HG03108 (cell line): ENCODE measurements around the gene FEZF1.
"Not testable (repeated sequence)": the region's sequence is repeated elsewhere in the genome, so short reads cannot be mapped to it uniquely, and the experiment has no call there.

ENCODE experiments used
- ATAC-seq: cut with Tn5 transposase; IDR thresholded peaks from one replicate; pipeline ENCODE4 v1.9.1; 2021; ENCODE audit warnings: moderate library complexity; ENCODE audit not compliant: unreplicated experiment

FEZF1 gene

DNA sequence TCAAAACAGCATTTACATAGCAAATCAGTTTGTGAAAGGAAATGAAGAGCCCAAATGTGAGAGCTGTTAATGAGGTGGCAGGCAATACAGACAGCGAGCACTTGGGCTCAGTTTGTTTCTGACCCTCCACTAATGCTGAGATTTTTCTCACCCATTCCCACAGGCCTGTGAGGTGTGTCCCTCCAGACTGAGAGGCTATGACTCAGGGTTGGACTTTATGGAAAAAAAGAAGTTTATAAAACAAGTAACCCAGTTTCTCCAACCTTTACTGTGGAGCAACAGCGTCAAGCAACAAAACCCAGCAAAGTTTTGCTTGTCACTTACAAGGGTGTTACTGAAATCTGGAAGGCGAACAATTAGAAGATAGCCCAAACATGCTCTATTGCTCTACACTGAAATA lies 4.9 kb upstream of the FEZF1 start:
- no peak for ATAC-seq

DNA sequence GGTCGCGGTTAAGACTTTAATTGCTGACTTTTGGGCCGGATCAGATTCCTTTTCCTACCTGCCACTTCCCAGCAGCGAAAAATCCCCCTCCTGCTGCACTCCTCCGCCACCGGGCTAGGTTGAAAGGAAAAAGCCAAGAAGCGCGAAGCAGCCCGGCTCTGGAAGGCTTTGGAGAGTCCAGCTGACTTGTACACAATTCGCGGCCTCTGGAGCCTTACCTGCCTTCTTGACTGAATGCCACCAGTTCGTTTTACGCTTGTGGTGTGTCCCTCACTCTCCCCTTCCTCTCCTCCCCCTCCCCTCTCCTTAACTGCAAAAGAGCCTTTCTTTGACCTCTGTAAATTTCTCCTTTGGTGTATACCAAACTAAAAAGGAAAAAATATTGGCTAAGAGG lies 2.7 kb upstream of the FEZF1 start:
- no peak for ATAC-seq

DNA sequence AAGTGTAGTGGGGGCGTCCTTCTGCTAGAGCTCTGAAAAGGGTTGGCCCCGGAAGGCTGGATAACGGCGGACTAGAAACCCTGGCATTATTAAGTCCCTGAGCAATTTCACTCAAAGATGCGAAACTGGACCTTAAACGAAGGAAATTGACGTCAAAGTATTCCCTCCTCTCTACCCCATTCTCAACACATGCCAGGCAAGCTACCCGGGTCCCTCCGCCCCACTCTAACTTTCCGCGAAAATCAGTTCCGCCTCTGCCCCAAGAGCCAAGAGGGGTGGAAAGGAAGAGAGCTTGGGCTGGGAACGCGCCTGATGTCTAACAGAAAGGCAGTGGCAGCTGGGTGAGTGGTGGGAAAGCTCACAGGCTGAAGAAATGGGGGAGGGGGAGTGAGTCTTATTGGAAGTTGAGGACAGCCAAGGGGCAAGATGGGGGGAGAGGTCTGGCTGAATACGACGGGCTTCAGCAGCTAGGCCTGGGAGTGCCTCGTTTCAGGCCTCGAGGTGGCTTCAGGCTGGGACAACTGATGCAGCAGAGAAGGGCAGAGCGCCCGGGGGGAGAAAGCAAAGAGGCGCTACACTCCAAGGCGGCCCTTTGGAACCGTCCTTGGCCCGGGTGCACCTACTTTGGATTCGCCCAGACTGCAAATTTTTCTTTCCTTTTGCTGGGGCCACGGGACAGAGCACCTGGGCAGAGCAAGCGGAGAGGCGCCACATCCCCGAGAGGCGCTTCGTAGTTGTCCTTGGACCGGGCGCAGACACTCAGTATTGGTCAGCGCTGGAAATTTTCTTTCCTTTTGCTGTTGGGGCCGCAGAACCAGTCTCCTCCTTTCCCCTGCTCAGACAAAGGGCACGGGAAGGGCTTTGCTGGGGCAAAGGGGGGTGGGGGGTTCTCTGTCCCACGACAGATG lies 2.0 kb upstream of the FEZF1 start:
- no peak for ATAC-seq

DNA sequence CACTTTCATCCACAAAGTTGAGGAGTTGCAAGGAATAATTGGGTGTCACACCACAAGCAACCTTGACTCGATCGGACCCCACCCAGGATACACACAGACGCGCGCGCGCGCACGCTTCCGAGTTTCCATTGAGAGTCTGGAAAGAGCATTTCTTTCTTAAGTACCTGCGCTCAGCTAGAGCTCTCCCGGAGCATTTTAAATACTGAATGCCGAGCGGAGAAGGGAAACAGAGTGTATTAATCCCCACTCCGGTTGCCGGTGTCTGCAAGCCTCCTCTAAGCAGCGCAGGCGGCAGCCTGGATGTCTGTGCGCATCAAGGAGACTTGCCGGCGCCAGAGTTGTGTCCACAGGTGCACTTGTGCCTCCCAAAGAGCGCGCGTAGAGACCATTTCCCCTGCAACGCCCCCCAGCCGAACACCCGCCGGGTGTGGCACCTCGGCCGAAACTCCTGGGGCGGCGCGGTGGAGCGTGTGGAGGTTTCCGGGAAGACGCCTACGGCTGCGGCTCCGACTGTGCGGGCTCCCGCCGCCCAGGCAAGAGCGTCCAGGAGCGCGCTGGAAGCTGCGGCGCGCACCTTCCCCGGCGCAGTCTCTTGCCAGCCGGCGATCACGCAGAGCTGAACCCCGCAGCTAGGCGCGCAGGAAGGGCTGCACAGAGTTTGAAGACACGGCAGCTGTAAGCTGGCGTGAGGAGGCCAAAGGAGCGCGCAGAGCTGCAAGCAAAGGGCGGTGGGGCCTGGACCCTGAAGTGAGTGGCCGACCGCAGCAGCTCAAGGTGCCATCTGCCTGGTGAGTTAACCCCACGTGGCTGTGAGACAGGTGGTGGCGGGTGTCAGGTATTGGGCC lies 1.1 kb upstream of the FEZF1 start:
- ATAC-seq: no peak

DNA sequence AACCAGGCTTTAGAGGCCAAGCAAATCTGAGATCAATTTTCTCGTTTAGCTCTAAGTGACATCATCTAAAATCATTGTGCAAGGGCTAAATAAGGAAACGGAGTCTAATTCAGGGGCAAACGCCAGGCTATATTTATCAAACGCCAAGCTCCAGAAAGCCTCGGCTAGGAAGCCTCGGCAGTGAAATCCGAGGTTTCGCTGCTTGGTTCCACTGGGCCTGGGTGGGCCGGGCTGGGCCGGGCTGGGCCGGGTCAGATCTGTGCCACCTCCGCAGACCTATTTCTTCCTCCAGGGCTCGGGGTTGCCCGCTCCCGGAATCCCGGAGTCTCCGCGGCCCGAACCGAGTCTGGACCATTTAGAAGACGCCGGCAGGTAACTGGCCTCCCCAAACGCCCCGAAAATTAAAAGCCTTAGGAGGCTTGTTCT lies 459 bp upstream of the FEZF1 start:
- no peak for ATAC-seq

DNA sequence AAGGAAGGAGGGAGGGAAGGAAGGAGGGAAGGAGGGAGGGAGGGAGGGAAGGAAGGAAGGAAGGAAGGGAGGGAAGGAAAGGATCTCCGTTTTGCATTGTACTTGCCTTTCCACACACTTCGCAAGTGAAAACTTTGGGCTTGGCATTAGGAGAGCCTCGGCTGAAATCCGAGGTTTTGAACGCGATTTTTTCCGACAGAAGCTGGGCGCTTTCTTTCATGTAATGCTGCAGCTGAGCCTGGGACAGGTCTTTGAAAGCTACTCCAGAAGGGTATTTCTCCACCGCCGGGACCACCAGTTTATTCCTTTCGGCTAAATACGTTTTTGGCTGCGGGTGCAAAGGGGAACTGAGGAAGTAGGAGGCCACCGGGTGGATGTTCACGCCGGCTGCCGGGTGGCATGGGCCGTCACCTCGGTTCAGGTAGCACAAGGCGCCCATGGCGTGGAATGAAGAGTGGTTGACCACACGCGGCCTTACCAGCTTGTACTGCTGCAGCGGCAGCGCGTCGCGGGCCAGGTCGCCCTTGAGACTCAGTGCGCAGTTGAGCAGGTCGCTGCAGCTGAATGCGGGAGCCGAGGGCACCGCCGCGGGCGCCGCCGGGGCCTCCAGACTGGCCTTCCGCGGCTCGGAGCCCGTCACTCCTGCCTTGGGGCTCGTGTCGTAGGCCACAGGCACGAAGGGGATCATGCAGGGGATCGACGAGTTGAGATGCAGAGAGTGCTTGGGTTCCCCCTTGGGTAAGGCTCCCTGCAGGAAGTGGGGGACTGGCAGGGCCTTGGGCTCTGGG lies 825 bp downstream of the FEZF1 start:
- no peak for ATAC-seq

DNA sequence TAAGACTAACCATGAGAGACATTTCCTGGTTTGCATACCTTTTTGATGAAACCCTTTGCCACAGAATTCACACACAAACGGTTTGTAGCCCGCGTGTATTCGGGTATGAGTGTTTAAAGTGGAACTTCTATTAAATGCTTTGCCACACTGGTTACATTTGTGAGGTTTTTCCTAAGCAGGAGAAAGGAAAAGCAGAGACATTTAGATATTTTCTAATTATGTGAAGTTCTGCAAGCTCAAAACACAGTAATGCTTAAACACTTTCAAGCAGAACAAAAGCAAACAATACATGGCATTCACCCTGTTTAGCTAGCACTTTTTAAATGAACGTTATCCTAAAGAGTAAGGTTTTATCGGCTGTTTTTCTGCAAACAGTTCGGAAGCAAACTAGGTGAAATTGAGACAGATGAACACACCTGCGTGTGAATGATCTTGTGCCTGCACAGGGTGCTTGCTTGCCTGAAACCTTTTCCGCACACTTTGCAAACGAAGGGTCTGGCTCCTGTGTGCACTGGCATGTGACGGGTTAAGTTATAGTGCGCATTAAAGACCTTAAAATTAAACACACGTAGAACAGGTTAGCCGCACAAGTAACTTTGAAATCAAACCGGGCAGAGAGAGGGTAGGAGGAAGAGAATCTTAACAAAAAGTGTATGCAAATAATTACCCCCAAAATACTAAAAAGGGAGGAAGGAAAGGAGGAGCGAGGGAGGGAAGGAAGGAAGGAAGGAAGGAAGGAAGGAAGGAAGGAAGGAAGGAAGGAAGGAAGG lies 1.6 kb downstream of the FEZF1 start:
- no peak for ATAC-seq

DNA sequence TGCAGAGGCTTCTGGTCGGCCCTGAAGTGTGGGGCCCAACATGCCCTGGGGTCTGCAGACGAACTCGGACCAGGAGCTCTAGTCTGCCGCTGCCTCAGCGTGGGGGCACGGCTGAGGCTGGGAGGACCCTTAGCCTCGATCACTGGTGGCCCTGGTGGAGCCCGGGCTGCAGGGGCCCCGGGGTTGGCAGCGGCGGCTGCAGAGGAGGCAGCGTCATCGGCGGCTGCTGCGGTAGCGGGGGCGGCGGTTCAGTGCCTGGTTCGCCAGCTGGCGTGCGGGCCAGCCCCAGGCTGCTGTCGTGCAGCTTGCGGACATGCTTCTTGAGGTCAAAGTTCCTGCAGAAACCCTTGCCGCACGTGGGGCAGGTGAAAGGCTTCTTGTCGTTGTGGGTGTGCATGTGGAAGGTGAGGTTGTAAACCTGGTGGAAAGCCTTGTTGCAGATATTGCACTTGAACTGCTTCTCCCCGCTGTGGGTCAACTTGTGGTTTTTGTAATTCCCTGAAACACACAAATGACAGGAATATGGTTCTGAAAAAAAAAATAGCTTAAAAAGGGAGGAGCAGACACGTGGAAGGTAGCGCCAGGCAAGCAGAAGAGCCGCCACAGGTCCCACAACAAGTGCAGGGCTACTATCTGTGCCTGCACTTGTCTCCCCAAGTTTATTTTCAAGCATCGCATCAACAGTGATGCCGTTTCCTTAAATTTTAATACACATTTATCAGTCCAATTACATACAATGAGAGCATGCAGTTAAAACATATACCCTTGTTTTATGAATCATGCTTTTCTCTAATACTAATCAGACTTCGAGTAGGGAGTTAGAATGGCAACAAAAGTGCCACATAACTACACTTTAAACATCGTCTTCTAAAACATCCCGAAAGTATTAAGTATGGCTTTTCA lies 2.4 kb downstream of the FEZF1 start:
- ATAC-seq: no peak

DNA sequence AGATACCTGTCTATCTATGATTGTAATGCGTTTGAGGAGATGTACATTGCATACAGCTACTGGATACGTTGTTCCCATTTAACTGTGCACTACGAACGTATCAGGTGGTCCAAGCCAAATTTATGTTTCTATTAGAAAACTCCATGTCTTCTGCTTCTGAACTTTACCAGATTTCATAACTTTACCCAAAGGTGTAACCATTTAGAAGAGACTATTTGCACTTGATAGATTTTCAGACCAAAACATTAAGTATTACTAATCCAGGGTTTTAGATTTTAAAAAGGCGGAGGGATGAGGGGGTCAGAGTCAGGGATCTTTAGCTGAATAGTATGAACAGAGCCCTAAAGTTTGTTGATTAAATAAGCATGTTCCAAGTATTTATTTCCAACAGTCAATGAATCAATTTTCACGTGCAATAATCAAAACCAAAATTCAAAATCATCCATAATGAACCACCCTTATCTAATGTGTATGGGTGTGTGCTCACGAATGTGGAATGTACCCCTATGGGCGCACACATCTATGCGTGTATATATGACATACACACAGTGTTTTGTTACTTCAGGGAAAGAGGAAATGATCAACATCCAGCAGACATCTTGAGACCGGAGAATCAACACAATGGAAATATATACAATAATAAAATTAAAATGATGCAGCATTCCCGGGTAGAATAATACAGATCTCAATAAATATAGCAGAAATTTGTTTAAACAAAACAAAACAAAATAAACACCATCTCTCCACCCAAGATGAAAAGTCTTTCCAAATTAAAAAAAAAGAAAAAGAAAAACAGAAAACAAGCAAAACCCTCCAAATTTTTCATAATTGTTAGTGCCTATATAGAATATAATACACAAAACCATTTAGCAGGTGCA lies 3.4 kb downstream of the FEZF1 start:
- ATAC-seq: no peak

DNA sequence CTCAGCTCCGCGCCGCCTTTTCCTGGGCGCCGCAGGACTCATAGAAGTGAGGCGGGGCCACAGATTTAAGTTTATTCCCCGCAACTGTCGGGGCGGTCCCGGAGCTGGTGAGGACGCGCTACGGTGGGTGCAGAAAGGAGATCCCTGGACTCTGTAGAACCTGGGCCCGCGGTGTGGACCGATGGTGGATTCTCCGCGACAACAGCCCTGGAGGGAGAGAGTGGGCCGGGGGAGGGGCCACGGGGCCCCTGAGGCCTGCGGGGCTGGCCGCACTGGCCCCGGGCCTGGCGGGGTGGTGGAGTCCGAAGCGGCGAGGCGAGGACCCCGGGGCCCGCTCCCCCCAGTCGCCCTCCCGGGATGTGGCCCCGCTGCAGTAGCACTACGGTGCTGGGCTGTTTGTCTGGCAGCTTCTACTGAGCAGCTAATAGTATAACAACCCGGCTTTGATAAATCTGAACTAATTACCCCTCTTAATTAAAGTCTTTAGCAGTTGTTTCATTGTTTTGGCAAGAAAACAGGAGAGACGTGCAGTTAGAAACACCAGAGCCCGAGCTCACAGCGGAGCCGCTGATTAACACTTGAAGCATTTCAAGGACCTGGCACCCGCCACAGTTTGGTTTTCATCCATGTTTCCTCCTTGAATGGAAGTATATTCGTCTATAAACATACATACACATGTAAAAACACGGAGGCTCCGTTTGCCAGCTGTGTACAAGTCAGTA lies 4.2 kb downstream of the FEZF1 start:
- ATAC-seq: no peak

DNA sequence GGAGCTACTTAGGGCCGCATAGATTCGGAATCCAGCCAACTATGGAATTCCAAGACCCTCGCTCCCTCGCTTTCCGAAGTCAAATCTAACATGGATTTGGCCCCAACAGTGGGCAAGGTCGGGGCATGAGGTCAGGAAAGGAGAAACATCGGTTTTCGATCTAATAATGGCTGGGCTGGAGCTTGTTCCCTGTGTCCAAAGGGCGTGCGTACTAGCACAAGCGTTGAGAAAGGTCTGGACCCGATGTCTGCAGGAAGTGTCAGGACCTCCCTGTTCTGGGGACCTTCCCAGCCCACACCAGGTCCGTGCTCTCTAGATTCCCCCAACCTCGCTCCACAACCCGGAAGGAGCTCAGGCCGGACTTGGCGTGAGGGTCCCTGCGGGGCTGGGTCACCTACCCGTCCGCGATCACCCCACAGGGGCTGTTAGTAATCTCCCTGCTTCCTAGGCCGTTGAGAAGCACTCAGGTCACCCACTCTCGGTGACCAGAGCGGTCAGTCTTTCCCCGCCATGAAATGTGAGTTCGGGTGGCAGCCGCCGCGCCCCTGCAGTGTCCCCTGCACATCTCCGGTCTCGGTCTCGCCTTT lies 4.8 kb downstream of the FEZF1 start:
- no peak for ATAC-seq

DNA sequence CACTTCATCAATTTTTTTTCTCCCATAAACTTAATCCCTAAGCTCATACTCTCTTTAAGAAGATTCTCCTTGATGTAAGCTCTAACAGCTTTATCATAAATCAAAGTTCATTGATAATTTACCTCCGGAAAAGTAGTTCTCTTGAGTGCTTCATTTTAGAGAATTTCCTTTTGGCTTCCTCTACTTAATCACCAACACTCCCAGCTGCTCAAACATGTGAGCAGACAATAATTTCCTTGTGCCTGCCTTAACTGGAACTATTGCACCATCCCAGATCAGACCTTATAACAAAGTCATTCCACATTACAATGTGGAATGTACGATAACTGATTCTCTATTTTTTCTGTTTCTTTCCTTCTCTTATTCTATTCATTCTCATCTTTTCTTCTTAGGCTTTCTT lies 5.9 kb downstream of the FEZF1 start:
- no peak for ATAC-seq

DNA sequence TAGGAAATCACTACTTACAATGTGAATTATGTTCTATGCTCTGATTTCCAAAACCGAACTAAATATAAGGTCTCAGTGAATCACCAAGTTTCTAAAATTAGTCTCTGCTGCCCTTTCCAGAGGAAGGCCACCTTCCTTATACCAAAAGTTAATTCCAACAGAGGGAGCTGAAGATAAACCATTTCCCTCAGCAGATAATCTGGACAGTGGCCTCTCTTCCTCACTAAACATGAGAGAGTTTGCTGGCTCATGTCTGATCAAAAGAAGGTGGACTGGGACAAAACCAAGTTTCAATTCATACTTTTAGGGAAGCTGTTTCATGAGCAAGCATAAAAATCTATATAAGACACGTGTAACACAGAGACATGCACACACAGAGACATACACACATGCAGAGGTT lies 6.4 kb downstream of the FEZF1 start:
- no peak for ATAC-seq

DNA sequence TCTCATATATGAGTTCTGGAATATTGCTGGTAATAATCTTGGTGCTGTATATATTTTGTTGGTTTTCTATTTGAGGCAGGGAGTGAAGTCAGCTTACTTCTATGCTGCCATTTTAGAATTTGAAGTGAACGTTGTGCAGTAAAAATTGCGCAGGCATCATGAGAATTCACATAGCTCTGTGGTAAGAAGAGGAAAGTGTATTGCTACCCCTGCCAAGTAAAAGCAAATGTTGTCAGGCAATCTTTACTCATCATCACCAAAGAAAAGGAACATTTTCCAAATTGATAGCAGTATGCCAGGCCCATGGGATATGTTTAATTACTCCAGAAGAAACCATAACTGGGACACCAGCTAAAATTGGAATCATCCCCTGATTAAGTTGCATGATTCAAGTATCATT lies 13.4 kb downstream of the FEZF1 start:
- no peak for ATAC-seq

DNA sequence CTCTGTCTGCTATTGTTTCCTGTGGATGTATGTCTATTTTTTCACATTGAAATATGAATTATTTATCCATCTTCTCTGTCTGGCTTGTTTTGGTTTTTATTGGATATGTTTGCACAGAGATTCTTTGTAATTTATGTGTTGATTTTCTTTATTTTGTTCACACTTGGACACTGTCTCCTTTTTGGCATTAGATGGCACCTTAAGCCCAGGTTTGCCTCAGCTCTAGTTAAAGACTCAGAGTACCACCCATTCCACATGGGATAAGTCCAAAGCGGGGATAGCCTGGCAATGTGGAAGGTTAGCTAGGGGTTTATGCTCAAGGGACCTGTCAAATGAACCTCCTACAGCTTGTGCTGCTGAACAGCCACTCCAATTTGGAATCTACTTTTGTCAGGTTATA lies 14.1 kb downstream of the FEZF1 start:
- no peak for ATAC-seq

DNA sequence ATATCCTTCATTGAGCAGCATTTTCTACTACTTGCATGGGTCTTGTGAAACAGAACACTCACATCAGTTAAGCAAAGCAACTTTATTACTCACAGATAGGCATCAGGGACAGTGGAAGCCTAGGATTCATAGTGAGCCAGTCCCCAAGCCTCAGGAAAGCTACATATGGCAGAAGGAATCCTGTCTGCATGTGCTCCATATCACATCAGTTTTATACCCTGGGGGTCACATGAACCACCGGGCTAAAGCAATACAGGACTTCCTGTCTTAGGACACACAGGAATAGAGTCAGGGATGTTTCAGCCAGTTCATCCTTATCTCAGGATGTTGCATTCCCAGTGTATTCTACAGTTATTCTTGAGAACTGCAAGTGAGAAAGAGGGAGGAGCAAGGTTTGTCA lies 15.1 kb downstream of the FEZF1 start:
- no peak for ATAC-seq

DNA sequence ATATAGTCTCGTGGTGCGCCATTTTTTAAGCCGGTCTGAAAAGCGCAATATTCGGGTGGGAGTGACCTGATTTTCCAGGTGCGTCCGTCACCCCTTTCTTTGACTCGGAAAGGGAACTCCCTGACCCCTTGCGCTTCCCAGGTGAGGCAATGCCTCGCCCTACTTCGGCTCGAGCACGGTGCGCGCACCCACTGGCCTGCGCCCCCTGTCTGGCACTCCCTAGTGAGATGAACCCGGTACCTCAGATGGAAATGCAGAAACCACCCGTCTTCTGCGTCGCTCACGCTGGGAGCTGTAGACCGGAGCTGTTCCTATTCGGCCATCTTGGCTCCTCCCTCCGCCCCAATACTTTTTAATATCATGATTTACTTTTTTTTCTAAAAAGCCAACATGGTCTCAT lies 19.9 kb downstream of the FEZF1 start:
- not testable (repeated sequence) for ATAC-seq

DNA sequence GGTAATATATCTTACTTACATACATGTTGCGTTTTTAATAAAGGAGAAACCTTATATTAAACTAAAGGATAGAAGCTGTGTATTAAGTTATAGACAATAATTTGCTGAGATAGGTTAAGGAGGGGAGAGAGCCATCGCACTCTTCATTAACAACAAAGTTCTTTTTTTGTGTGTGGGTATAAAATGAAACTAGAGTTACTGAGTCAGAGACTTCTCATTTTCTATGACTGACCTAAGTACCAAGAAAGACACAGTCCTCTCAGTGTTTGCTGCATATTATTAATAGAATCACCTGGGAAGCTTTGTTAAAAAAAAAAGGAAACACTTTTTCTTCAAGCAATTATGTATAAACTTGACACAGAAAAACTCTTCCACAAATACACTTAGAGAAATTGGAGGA lies 31.4 kb downstream of the FEZF1 start:
- no peak for ATAC-seq
